GM12873 (cell line): Measurements from ENCODE around the gene ANTXR2.

Experiments used
- TF ChIP-seq, protein P1 (sequence below): IDR thresholded peaks from 2 replicates; pipeline ENCODE4 v1.5.1; 2012; ENCODE audit warnings: low read depth, mild to moderate bottlenecking, moderate library complexity, low read length, control low read depth; ENCODE audit not compliant: insufficient read depth; ENCODE audit errors: missing control alignments

Gene ANTXR2

DNA sequence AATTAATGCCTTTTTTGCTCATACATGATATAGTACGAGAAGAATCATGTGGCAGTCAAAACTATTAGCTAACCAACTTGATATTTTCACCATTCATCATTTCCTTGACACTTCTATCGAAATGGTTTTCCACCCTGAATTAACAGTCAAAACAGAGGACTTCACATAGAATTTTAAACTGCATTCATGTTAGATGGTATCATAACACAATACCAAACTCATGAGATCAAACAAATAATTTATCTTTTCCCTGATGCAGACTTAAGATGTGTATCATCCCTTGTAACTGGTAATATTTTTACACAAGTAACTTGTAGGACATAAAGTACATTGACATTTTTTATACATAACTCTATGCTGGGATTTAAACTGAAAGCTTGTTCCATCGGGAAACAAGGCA lies 18.2 kb upstream of the ANTXR2 start:
- TF ChIP-seq, protein P1, sequence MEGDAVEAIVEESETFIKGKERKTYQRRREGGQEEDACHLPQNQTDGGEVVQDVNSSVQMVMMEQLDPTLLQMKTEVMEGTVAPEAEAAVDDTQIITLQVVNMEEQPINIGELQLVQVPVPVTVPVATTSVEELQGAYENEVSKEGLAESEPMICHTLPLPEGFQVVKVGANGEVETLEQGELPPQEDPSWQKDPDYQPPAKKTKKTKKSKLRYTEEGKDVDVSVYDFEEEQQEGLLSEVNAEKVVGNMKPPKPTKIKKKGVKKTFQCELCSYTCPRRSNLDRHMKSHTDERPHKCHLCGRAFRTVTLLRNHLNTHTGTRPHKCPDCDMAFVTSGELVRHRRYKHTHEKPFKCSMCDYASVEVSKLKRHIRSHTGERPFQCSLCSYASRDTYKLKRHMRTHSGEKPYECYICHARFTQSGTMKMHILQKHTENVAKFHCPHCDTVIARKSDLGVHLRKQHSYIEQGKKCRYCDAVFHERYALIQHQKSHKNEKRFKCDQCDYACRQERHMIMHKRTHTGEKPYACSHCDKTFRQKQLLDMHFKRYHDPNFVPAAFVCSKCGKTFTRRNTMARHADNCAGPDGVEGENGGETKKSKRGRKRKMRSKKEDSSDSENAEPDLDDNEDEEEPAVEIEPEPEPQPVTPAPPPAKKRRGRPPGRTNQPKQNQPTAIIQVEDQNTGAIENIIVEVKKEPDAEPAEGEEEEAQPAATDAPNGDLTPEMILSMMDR: no peak

DNA sequence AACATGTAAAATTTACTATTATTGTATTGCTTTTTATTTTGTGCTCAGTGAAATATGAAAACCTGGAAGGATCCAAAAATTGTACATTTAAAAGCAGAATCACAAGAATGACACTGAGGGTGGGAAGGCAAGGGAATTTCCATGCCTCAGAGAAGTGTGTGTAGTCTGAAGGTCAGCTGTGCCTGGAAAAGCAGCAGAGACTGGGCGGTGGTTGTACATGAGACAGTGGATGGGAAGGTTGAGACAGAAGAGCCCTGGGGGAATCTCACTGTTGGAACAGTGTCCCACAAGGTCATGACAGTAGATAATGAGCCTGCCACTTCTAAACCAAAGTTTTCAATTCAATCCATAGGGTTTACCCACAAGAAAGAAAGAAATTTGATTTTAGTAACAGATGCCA lies 17.1 kb upstream of the ANTXR2 start:
- TF ChIP-seq, protein P1: no peak

DNA sequence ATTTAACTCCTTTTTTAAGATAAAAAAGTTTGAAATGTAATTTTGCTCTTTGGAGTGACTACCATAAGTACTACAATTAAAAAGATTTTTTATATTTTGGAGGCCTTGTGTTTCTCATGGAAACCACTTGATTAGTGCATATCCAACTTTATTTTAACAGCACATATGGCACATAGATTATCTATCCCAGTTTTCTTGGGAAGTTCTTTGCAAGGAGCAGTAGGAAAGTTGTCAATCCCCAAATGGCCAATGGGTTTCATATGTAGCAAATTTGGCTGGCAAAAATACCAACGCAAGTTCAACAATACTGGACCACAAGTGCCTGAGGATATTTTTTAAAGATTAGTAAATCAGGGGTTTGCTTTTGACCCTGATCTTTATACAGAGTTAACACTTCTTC lies 15.4 kb upstream of the ANTXR2 start:
- TF ChIP-seq, protein P1: no peak

DNA sequence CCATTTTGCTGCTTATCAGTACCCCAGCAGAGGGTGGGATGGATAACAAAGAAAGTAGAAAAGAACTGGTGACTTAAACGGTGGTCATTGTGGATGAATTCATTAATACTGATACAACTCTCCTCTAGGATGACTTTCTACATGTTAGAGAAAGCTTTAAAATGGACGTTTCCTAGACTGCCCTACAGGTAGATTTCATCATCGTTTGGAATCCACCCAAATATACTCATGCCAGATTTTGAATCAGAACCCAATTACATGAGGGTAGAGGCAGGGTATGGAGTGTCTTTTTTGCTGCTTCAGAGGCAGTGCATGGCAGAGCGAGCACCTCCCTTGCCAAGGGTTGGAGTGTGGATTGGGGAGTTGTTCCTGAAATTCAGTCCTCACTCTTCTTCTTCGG lies 13.3 kb upstream of the ANTXR2 start:
- TF ChIP-seq, protein P1: no peak

DNA sequence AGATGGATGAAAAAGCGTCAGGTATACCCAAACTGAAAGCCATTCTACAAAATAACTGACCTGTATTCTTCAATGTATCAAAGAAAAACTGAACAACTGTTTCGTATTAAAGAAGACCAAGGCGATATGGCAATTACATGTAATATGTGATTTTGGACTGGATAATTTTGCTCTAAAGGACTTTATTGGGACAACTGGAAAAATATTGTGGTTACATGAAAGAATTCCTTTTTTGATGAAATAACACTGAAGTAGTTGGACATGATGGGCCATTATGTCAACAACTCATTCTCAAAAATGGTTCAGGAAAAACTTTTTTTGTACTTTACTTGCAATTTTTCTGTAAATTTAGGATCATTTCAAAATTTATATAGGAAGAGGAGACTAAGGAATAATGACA lies 12.1 kb upstream of the ANTXR2 start:
- TF ChIP-seq, protein P1: no peak

DNA sequence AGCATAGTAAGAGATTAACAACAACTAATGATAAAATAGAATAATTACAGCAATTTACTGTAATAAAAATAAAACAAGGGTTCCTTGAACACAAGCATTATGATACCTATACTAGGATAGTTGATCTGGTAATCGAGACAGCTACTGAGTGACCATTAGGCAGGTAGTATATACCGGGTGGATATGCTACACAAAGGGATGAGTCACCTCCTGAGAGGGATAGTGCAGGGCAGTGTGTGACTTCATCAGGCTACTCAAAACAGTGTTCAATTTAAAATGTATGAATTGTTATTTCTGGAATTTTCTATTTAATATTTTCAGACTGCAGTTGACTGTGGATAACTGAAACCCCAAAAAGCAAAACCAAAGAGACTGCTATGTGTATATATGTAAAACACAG lies 9.7 kb upstream of the ANTXR2 start:
- TF ChIP-seq, protein P1: no peak

DNA sequence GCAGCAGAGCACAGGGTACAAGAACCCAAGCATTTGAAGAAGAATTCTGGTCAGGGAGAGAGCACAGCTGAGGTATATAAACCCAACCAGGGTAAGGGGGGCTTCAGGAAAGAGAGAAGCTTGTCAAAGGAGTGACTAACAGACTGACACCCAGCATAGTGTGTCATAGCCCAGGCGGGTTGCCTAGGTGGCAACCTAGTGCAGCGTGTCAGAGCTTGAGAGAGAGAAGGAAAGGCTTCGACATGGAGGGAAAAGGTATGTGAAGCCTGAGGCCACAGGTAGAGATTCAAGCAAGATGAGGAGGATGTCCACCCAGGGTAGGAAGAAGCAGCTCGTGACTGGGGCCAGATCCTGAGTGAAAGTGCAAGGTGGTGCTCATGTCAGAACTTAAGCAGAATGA lies 8.5 kb upstream of the ANTXR2 start:
- TF ChIP-seq, protein P1: no peak
